NCI-H774 (cell line): ENCODE data around the gene RPL28.

Experiments used
- DNase-seq: peaks from one replicate; lab custom pipeline; 2025; lab: John Stamatoyannopoulos, UW

The RPL28 gene

GRCh38 chr19:55451163-55451964 lies 65.6 kb downstream of the RPL28 start:
- no peak for DNase-seq

- peak; percentile 24 for DNase-seq
These were observed 66.4 kb downstream of the RPL28 start for GRCh38 chr19:55451965-55452748.
